ENCODE results near the gene RPL22.

DNA sequence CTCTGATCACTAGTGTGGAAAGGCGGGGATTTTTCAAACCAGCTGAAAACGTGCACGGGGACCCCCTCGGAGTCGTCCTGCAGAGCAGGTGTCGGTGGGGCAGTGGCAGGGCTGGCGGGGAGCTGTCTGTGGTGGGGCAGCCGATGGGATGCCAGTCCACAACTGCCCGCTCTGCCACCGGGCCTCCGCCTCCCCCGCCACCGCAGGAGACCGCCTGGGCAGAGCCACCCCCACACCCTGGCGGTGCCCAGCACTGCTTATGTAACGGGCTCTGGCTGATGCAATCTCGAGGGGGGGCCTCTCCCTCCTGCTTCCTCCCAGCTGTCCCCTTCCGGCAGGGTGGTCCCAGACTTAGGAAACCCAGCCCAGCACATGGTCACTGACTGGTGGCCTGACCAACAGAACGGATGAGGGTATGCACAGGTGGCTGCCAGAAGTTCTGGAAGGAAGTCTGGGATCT, 28.6 kb downstream of the RPL22 start:
- TF ChIP-seq, protein P1, sequence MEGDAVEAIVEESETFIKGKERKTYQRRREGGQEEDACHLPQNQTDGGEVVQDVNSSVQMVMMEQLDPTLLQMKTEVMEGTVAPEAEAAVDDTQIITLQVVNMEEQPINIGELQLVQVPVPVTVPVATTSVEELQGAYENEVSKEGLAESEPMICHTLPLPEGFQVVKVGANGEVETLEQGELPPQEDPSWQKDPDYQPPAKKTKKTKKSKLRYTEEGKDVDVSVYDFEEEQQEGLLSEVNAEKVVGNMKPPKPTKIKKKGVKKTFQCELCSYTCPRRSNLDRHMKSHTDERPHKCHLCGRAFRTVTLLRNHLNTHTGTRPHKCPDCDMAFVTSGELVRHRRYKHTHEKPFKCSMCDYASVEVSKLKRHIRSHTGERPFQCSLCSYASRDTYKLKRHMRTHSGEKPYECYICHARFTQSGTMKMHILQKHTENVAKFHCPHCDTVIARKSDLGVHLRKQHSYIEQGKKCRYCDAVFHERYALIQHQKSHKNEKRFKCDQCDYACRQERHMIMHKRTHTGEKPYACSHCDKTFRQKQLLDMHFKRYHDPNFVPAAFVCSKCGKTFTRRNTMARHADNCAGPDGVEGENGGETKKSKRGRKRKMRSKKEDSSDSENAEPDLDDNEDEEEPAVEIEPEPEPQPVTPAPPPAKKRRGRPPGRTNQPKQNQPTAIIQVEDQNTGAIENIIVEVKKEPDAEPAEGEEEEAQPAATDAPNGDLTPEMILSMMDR (conservative IDR thresholded peaks at IDR 0.05): no peak
- TF ChIP-seq ZFX (IDR thresholded peaks at IDR 0.05): no peak
